Prostate gland (tissue), 2 donors: ENCODE measurements around the gene RAB39A. TPM values are rescaled to one million over a fixed set of nuclear protein-coding genes. Genes with fewer than 3 reads are reported as not detected.

Experiments used
- DNase-seq: peaks from one replicate; pipeline ENCODE4 v3.0.0-alpha.2; 2019; ENCODE audit warnings: low spot score
- H3K27ac ChIP-seq, 2 donors: fragments of 200-600 bp; sonication (generic); 2 replicates each; pipeline ENCODE4 v1.5.1; 2017 to 2019
- H3K27me3 ChIP-seq: fragments of 200-600 bp; sonication (generic); replicated peaks from 2 replicates; pipeline ENCODE4 v1.5.1; 2019; ENCODE audit not compliant: insufficient read depth
- H3K36me3 ChIP-seq, 2 donors: fragments of 200-600 bp; sonication (generic); 1 replicate in 1 of 2; 2 replicates in 1 of 2; pipeline versions ENCODE4 v1.5.1 to v1.8.1; 2017 to 2019
- H3K4me1 ChIP-seq: fragments of 200-600 bp; sonication (generic); replicated peaks from 2 replicates; pipeline ENCODE4 v1.5.1; 2019
- H3K4me3 ChIP-seq, 2 donors: fragments of 200-600 bp; sonication (generic); 2 replicates each; pipeline ENCODE4 v1.5.1; 2017 to 2019
- H3K9me3 ChIP-seq: fragments of 200-600 bp; sonication (generic); 2 replicates; pipeline ENCODE4 v1.5.1; 2017
- POLR2A ChIP-seq: fragments of 450-650 bp; IDR thresholded peaks from one replicate; pipeline ENCODE4 v1.6.1; 2016; ENCODE audit warnings: antibody characterized with exemption, mild to moderate bottlenecking
- POLR2AphosphoS5 ChIP-seq: sonication (generic); formaldehyde crosslinking; IDR thresholded peaks from one replicate; pipeline ENCODE4 v1.6.1; 2017; ENCODE audit warnings: antibody characterized with exemption
- WGBS: methylation state at CpG from one replicate; pipeline ENCODE4 v1.1.5; 2018; 5-methylcytosine and 5-hydroxymethylcytosine counted together
- intact Hi-C: fragments of 100-400 bp; cut with DNase I; formaldehyde crosslinking; loops from one replicate; pipeline ENCODE4 v1.14.2; 2022
- total RNA-seq, 2 donors: library from RNA; depleted of rRNA; stranded (reverse); fragments of >200 nt; gene quantifications; one replicate each; pipeline ENCODE4 v1.1.0, GENCODE V29; 2016
- TF ChIP-seq, protein P1 (sequence below), 4 experiments: fragments of 200-600 bp in 2 of 4; fragments of 450-650 bp in 2 of 4; sonication (generic) in 2 of 4; IDR thresholded peaks; 1 replicate in 3 of 4; 2 replicates in 1 of 4; pipeline ENCODE4 v1.5.1; 2016 to 2019; ENCODE audit warnings: antibody characterized with exemption in 4 of 4, mild to moderate bottlenecking in 2 of 4, moderate library complexity in 2 of 4

The RAB39A gene
- total RNA-seq, 2 donors from 2014 or later = 0.87 to 0.97 TPM

GRCh38 chr11:107988397-107989158 lies 60.3 kb downstream of the RAB39A start:
- no peak for TF ChIP-seq POLR2AphosphoS5
- TF ChIP-seq, protein P1, sequence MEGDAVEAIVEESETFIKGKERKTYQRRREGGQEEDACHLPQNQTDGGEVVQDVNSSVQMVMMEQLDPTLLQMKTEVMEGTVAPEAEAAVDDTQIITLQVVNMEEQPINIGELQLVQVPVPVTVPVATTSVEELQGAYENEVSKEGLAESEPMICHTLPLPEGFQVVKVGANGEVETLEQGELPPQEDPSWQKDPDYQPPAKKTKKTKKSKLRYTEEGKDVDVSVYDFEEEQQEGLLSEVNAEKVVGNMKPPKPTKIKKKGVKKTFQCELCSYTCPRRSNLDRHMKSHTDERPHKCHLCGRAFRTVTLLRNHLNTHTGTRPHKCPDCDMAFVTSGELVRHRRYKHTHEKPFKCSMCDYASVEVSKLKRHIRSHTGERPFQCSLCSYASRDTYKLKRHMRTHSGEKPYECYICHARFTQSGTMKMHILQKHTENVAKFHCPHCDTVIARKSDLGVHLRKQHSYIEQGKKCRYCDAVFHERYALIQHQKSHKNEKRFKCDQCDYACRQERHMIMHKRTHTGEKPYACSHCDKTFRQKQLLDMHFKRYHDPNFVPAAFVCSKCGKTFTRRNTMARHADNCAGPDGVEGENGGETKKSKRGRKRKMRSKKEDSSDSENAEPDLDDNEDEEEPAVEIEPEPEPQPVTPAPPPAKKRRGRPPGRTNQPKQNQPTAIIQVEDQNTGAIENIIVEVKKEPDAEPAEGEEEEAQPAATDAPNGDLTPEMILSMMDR (IDR thresholded peaks at IDR 0.05) = no peak
- TF ChIP-seq POLR2A = no peak
- intact Hi-C loops = no loop called here
- Histone ChIP-seq H3K27ac (no peak overlapping the region), H3K36me3 (no peaks in the 10 kb centered on the region), H3K9me3 (no peaks in the 10 kb centered on the region), H3K4me3 (no peak overlapping the region), H3K4me1 (no peaks in the 10 kb centered on the region), H3K27me3 (no peaks in the 10 kb centered on the region)
- WGBS = 74% methylated on average over 5 of the region's 5 CpGs
- no peak for DNase-seq

DNA sequence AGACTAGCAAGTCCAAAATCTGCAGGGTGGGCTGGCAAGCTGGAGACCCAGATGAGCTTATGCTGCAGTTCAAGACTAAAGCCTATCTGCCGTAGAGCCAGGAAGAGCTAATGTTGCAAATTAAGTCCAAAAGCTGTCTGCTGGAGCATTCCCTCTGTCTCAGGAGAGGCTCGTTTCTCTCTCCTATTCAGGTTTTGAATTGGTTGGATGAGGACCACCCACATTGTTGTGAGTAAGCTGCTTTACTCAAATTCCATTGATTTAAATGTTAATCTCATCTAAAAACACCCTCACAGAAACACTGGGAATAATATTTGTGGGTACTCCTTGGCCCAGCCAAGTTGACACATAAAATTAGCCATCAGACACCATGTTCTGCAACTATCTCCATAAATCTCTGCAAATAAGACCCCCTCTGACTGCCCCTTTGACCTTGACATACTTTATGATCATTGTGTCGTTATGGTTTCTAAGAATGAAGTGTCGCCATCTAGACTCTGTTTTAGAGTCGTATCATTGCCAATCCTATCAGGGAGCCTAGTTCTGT lies 63.7 kb downstream of the RAB39A start:
- intact Hi-C loops = no loop called here
- no peaks in the 10 kb centered on the region for H3K27me3 ChIP-seq
- WGBS = 40% methylated on average over 5 of the region's 5 CpGs
- TF ChIP-seq POLR2AphosphoS5 = no peak
- TF ChIP-seq, protein P1 (IDR thresholded peaks at IDR 0.05) = no peak
- TF ChIP-seq POLR2A = no peak
- H3K9me3 ChIP-seq = no peaks in the 10 kb centered on the region
- no peaks in the 10 kb centered on the region for H3K36me3 ChIP-seq
- H3K27ac ChIP-seq = no peak overlapping the region
- no peak for DNase-seq
- no peak overlapping the region for H3K4me3 ChIP-seq
- no peaks in the 10 kb centered on the region for H3K4me1 ChIP-seq

GRCh38 chr11:107996006-107996776 lies 67.9 kb downstream of the RAB39A start:
- intact Hi-C loops = no loop called here
- Histone ChIP-seq H3K27ac (no peak overlapping the region), H3K27me3 (no peaks in the 10 kb centered on the region), H3K4me1 (no peaks in the 10 kb centered on the region), H3K4me3 (no peak overlapping the region), H3K9me3 (no peaks in the 10 kb centered on the region), H3K36me3 (no peaks in the 10 kb centered on the region)
- TF ChIP-seq, protein P1 (IDR thresholded peaks at IDR 0.05) = no peak
- TF ChIP-seq POLR2A = no peak
- no peak for DNase-seq
- WGBS = 56% methylated on average over 4 of the region's 5 CpGs

DNA sequence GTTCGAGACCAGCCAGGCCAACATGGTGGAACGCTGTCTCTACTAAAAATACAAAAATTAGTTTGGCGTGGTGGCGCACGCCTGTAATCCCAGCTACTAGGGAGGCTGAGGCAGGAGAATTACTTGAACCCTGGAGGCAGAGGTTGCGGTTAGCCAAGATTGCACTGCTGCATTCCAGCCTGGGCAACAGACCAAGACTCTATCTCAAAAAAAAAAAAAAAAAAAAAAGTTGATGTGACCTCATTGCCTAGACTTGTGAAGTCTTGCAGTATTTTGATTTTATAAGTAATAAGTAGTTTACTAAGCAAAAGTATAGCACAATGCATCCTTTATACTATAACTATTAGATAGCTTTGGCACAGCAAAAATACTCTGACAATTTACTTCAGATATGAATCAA lies 70.5 kb downstream of the RAB39A start:
- no peak for TF ChIP-seq POLR2A
- no peak for TF ChIP-seq POLR2AphosphoS5
- TF ChIP-seq, protein P1 (IDR thresholded peaks at IDR 0.05) = no peak
- 93% methylated on average over 6 of the region's 6 CpGs for WGBS
- Histone ChIP-seq H3K36me3 (no peaks in the 10 kb centered on the region), H3K27ac (no peak overlapping the region), H3K4me3 (no peak overlapping the region), H3K4me1 (no peaks in the 10 kb centered on the region), H3K27me3 (no peaks in the 10 kb centered on the region), H3K9me3 (no peaks in the 10 kb centered on the region)
- no peak for DNase-seq
- intact Hi-C loops = no loop called here
